Karpas-422 (cell line): ENCODE results near the gene ZNF740. TPM values are rescaled to one million over a fixed set of nuclear protein-coding genes. Genes with fewer than 3 reads are reported as not detected.

Source experiments
- DNase-seq: peaks from one replicate; pipeline ENCODE4 v3.0.0-alpha.2; 2015
- H2AFZ ChIP-seq: fragments of 200-600 bp; sonication (generic); 2 replicates; pipeline ENCODE4 v1.6.1; 2014; ENCODE audit warnings: antibody characterized with exemption, low read length, mixed read lengths
- H3K27ac ChIP-seq: fragments of 200-600 bp; sonication (generic); 2 replicates; pipeline ENCODE4 v1.5.1; 2014; ENCODE audit warnings: mild to moderate bottlenecking, low read length, moderate library complexity
- H3K27me3 ChIP-seq: fragments of 200-600 bp; sonication (generic); 2 replicates; pipeline ENCODE4 v1.6.1; 2014; ENCODE audit warnings: low read length, mixed read lengths
- H3K36me3 ChIP-seq: fragments of 200-600 bp; sonication (generic); 2 replicates; pipeline ENCODE4 v1.6.1; 2014; ENCODE audit warnings: low read length, mixed read lengths; ENCODE audit not compliant: insufficient read depth
- H3K4me1 ChIP-seq: fragments of 200-600 bp; sonication (generic); 2 replicates; pipeline ENCODE4 v1.6.1; 2014; ENCODE audit warnings: mild to moderate bottlenecking, low read length, mixed read lengths
- H3K4me2 ChIP-seq: fragments of 200-600 bp; sonication (generic); 2 replicates; pipeline ENCODE4 v1.6.1; 2014; ENCODE audit warnings: low read length, low read depth, mild to moderate bottlenecking; ENCODE audit not compliant: poor library complexity, severe bottlenecking
- H3K4me3 ChIP-seq: fragments of 200-600 bp; sonication (generic); 2 replicates; pipeline ENCODE4 v1.5.1; 2014; ENCODE audit warnings: mild to moderate bottlenecking, antibody characterized with exemption, low read length, mixed read lengths
- H3K79me2 ChIP-seq: fragments of 200-600 bp; sonication (generic); 2 replicates; pipeline ENCODE4 v1.6.1; 2014; ENCODE audit warnings: mild to moderate bottlenecking, low read length, mixed read lengths
- H3K9ac ChIP-seq: fragments of 200-600 bp; sonication (generic); 2 replicates; pipeline ENCODE4 v1.6.0; 2014; ENCODE audit warnings: low read length
- H3K9me2 ChIP-seq: fragments of 200-600 bp; sonication (generic), shearing (Covaris generic); replicated peaks from 2 replicates; pipeline ENCODE4 v1.6.0; 2014; ENCODE audit warnings: mild to moderate bottlenecking, low read length, moderate library complexity; ENCODE audit not compliant: insufficient read depth
- H3K9me3 ChIP-seq: fragments of 300-700, 200-600 bp; sonication (generic); 2 replicates; pipeline ENCODE4 v1.6.1; 2014; ENCODE audit warnings: low read length, mixed read lengths
- H4K20me1 ChIP-seq: fragments of 200-600 bp; sonication (generic); 2 replicates; pipeline ENCODE4 v1.6.1; 2014; ENCODE audit warnings: mild to moderate bottlenecking, antibody characterized with exemption, low read length, low read depth; ENCODE audit not compliant: insufficient read depth
- total RNA-seq: library from RNA; depleted of rRNA; stranded (reverse); fragments of >200 nt; shearing (Covaris generic); gene quantifications from 2 replicates; pipeline ENCODE4 v1.2.3, GENCODE V29; 2014; ENCODE audit warnings: low replicate concordance

The ZNF740 gene
- total RNA-seq, 1 experiment from 2014 or later = 30.6 TPM

DNA sequence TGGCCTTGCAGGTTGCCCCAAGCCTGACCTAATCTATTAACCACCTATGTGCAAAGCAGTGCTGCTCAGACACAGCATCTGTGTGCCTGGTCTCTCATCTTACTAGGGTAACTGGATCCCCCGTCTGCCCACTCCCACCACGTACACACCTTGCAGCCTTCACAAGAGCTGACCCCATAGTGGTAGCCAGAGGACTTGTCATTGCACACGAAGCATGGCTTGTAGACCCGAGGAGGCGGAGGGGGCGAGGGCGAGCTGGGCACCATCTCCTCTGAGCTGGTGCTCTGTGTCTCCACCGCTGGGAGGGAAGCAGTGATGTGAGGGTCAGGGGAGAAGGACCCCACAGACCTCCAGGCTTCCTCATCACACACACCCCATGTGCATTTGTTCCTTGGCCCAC lies 35.0 kb downstream of the ZNF740 start:
- Histone ChIP-seq H3K9ac (no peak overlapping the region), H3K4me2 (no peak overlapping the region), H3K36me3 (no peaks in the 10 kb centered on the region), H3K27ac (no peak overlapping the region), H4K20me1 (no peaks in the 10 kb centered on the region), H3K9me2 (no peaks in the 10 kb centered on the region), H3K27me3 (0 out of 2 replicates have a peak, but pooled peaks cover 3% of the 10 kb centered on the region), H3K79me2 (no peaks in the 10 kb centered on the region), H3K4me1 (peaks cover 37% of the 10 kb centered on the region), H2AFZ (no peak overlapping the region), H3K9me3 (no peaks in the 10 kb centered on the region), H3K4me3 (no peak overlapping the region)
- DNase-seq = no peak

DNA sequence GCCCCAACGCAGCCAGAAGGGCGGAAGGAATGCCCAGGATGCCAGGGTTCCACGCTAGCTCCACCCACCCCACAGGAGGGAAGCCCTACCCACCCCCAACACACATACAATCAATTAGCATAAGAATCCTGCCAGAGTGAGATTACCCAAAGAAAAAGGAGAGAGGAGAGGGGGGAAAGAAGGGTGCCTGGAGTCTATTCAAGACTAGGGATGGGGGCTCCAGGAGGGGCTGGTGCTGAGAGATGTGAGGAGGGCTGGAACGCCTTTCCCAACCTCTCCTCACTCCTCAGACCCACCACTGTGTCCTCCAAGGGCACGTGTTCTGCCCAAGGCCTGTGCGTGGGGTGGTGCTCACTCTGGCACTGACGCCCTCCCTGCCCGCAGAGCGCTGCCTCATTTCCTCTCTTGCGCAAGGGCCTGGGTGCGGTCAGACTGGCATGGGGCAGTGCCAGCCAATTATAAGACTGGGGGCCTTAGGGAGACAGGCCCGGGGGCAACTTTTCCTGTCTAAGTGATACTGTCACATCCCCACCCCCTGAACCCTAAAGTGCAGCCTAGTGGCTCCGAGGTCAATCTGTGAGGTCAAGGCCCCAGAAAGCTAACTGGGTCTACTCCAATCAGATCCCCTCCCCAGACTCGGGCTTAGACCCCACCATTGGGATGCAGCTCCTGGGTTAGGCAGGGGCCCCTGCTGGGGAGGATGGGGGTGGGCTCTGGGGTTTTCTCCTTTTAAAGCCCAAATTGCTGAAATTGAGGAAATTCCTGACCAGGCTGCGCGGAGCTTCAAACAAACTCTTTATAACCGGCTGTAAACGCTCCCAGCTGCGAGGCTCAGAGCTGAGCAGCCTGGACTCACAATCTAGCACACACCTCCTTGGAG lies 36.8 kb downstream of the ZNF740 start:
- H3K4me3 ChIP-seq = no peak overlapping the region

GRCh38 chr12:53217931-53218307 lies 37.4 kb downstream of the ZNF740 start:
- no peak overlapping the region for H3K4me3 ChIP-seq
- DNase-seq = no peak
- H3K9me3 ChIP-seq = no peaks in the 10 kb centered on the region
- no peaks in the 10 kb centered on the region for H4K20me1 ChIP-seq
- no peaks in the 10 kb centered on the region for H3K36me3 ChIP-seq
- H3K79me2 ChIP-seq = no peaks in the 10 kb centered on the region
- H3K4me1 ChIP-seq = peaks cover 40% of the 10 kb centered on the region
- 0 out of 2 replicates have a peak, but pooled peaks cover 3% of the 10 kb centered on the region for H3K27me3 ChIP-seq
- no peaks in the 10 kb centered on the region for H3K9me2 ChIP-seq
- H2AFZ ChIP-seq = no peak overlapping the region
- no peak overlapping the region for H3K27ac ChIP-seq
- H3K9ac ChIP-seq = no peak overlapping the region
- no peak overlapping the region for H3K4me2 ChIP-seq

More for the DNA sequence above, 36.8 kb downstream of the ZNF740 start:
- no peak overlapping the region for H3K9ac ChIP-seq
- H3K4me1 ChIP-seq = peaks cover 41% of the 10 kb centered on the region
- H3K9me2 ChIP-seq = no peaks in the 10 kb centered on the region
- no peaks in the 10 kb centered on the region for H4K20me1 ChIP-seq
- no peaks in the 10 kb centered on the region for H3K9me3 ChIP-seq
- H3K4me2 ChIP-seq = no peak overlapping the region
- no peak overlapping the region for H3K27ac ChIP-seq
- DNase-seq = no peak
- no peaks in the 10 kb centered on the region for H3K36me3 ChIP-seq
- no peaks in the 10 kb centered on the region for H3K79me2 ChIP-seq
- 0 out of 2 replicates have a peak, but pooled peaks cover 3% of the 10 kb centered on the region for H3K27me3 ChIP-seq
- H2AFZ ChIP-seq = no peak overlapping the region

DNA sequence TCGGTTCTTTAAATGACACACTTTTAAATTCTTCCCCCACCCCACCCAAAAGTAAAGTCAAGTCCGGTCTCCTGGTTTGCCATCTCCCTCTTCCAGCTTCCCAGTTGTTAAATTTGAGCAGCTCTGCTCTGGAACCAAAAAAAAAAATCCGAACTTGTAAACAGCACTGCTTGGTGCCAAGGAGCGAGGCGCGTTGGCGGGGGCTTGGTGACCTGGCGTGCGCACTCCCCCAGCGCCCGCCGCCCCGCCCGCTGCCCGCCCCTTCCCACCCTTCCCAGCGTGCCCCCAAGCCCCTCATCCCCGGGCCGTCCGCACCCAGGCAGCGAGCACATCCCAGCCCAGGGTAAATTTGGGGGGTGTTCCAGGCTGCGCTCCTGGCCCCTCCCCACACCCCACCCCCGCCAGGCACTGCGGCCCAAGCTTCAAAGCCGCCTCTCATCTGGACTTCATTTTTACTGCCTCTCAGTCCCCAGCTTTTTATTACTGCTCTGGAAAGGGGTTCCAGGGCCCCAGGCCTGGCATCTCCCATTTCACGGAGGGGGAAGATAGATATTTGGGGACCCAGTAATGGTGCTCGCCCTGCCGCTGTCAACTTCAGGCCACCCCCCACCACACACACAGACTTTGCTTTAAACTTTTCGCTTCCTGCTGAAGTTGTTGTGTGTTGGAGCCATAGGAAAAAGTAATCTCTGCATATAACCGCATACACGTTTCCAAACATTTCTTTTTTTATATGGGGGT lies 38.2 kb downstream of the ZNF740 start:
- H3K27ac ChIP-seq = no peak overlapping the region
- peak overlapping the region; percentile 91; the same call in 1 of the 2 replicates for H3K9ac ChIP-seq
- H3K4me2 ChIP-seq = peak overlapping the region; percentile 100
- H3K36me3 ChIP-seq = no peaks in the 10 kb centered on the region
- H3K9me3 ChIP-seq = no peaks in the 10 kb centered on the region
- DNase-seq = no peak
- H4K20me1 ChIP-seq = no peaks in the 10 kb centered on the region
- H3K27me3 ChIP-seq = 0 out of 2 replicates have a peak, but pooled peaks cover 3% of the 10 kb centered on the region
- H2AFZ ChIP-seq = no peak overlapping the region
- H3K9me2 ChIP-seq = no peaks in the 10 kb centered on the region
- no peaks in the 10 kb centered on the region for H3K79me2 ChIP-seq
- peaks cover 33% of the 10 kb centered on the region for H3K4me1 ChIP-seq
- peak overlapping the region; percentile 67; the same call in 1 of the 2 replicates for H3K4me3 ChIP-seq

DNA sequence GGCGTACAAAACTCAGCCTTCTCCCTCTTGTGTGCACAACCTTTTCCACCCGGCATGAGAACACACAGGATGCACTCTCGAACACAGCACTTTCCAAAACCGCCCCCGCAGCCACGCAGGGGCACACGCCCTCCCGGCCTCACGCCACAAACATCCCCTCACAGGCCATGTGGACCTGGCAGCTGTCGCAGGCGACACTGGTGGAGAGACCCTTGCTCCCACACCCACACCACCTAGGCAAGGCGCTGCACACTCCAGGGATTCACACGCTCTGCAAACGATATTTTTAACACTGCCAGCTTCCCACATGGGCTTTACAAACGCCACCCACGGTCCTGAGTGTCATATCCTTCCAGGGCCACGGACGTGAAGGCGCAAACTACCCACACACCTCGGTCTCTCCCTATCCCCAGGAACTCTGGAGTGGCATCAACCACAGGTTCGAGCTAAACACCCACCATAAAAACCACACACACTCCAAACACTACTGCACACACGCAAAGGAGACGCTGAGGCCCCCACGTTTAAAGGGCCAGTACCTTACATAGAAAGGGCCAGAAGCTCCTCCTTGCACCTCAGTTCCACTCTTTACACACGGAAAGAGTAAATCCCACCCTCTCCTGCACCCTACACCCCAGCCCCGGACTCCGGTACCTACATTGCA lies 38.9 kb downstream of the ZNF740 start:
- DNase-seq = peak; percentile 58
- Histone ChIP-seq H3K4me1 (peaks cover 33% of the 10 kb centered on the region), H4K20me1 (no peaks in the 10 kb centered on the region), H3K27me3 (0 out of 2 replicates have a peak, but pooled peaks cover 3% of the 10 kb centered on the region), H3K9me2 (no peaks in the 10 kb centered on the region), H3K4me2 (peak overlapping the region; percentile 100), H3K9ac (peak overlapping the region; percentile 91), H3K79me2 (no peaks in the 10 kb centered on the region), H2AFZ (peak overlapping the region; percentile 48; the same call in 1 of the 2 replicates), H3K27ac (no peak overlapping the region), H3K9me3 (no peaks in the 10 kb centered on the region), H3K36me3 (no peaks in the 10 kb centered on the region), H3K4me3 (peak overlapping the region; percentile 67)

DNA sequence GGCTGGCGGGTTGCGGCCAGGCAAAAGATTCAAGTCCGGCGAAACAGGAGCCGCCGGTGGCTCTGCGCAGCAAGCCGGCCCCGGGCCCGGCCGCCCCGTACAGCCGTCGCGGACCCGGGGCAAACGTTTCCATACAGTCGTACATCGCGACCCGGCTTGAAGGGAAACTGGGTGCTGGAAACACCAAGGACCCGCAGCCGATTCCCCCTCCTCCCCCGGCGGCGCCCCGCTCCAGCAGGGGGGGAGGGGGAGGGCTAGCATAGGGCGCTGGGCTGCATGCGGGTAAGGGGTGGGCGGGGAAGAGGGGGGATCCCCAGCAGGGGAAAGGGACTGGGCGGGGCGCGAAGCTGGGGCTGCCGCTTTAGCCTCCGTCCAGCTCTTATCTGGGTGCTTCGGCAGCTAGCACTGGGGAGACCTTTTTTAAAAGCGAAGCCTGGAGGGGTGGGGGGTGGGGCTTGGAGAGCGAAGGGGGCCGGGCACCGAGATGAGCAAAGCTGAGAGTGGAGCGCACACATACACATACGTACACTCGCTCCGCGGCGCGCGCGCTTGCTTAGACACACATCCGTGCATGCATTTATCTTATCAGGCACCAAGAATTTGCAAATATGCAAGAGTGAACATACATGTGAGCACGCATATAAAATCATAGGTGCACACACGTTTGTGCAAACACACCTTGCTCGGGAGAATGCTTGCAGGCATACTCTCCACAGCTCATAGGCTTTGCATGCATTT lies 39.6 kb downstream of the ZNF740 start:
- Histone ChIP-seq H3K36me3 (no peaks in the 10 kb centered on the region), H3K27me3 (0 out of 2 replicates have a peak, but pooled peaks cover 3% of the 10 kb centered on the region), H4K20me1 (no peaks in the 10 kb centered on the region), H3K9me2 (no peaks in the 10 kb centered on the region), H3K9me3 (no peaks in the 10 kb centered on the region), H2AFZ (peak overlapping the region; percentile 85), H3K4me2 (peak overlapping the region; percentile 100), H3K27ac (peak overlapping the region; percentile 16; the same call in 1 of the 2 replicates), H3K4me1 (peaks cover 33% of the 10 kb centered on the region), H3K79me2 (no peaks in the 10 kb centered on the region), H3K9ac (peak overlapping the region; percentile 91), H3K4me3 (peak overlapping the region; percentile 67)
- peak; percentile 89 for DNase-seq

GRCh38 chr12:53220694-53221202 lies 40.2 kb downstream of the ZNF740 start:
- H4K20me1 ChIP-seq = no peaks in the 10 kb centered on the region
- H3K4me1 ChIP-seq = peaks cover 33% of the 10 kb centered on the region
- peak overlapping the region; percentile 80 for H3K27ac ChIP-seq
- H3K4me3 ChIP-seq = peak overlapping the region; percentile 67
- peak overlapping the region; percentile 100 for H2AFZ ChIP-seq
- H3K9me3 ChIP-seq = no peaks in the 10 kb centered on the region
- peak; percentile 91 for DNase-seq
- H3K9ac ChIP-seq = peak overlapping the region; percentile 91
- 0 out of 2 replicates have a peak, but pooled peaks cover 3% of the 10 kb centered on the region for H3K27me3 ChIP-seq
- H3K9me2 ChIP-seq = no peaks in the 10 kb centered on the region
- peak overlapping the region; percentile 100 for H3K4me2 ChIP-seq
- no peaks in the 10 kb centered on the region for H3K36me3 ChIP-seq
- no peaks in the 10 kb centered on the region for H3K79me2 ChIP-seq
